Lung (tissue), 12 donors: ENCODE data around the gene METRNL. TPM values are rescaled to one million over a fixed set of nuclear protein-coding genes. Genes with fewer than 3 reads are reported as not detected.

ENCODE experiments used
- ATAC-seq: fragments of 200-7000 bp; cut with Tn5 transposase; one replicate; pipeline ENCODE4 v1.9.1; 2020; ENCODE audit warnings: moderate number of reproducible peaks; ENCODE audit not compliant: insufficient read depth, low FRiP score
- DNase-seq, 3 donors: peaks; one replicate each; pipeline ENCODE4 v3.0.0-alpha.2; 2013 to 2017
- H3K27ac ChIP-seq, 2 donors: one replicate each; pipeline ENCODE4 v1.5.1; 2013; ENCODE audit warnings: mild to moderate bottlenecking in 2 of 2, moderate library complexity in 2 of 2, control low read depth in 1 of 2, inconsistent platforms in 1 of 2, low read depth in 1 of 2, low read length in 1 of 2
- H3K27me3 ChIP-seq, 3 donors: one replicate each; pipeline ENCODE4 v1.5.1; 2013; ENCODE audit warnings: low read length in 2 of 3; ENCODE audit not compliant: control insufficient read depth in 3 of 3, insufficient read depth in 3 of 3
- H3K36me3 ChIP-seq, 4 donors: one replicate each; pipeline ENCODE4 v1.5.1; 2013; ENCODE audit warnings: low read length in 4 of 4, mild to moderate bottlenecking in 1 of 4, moderate library complexity in 1 of 4; ENCODE audit not compliant: control insufficient read depth in 4 of 4, insufficient read depth in 4 of 4
- H3K4me1 ChIP-seq, 5 donors: one replicate each; pipeline ENCODE4 v1.5.1; 2013; ENCODE audit warnings: low read length in 5 of 5, mild to moderate bottlenecking in 2 of 5, moderate library complexity in 1 of 5; ENCODE audit not compliant: control insufficient read depth in 5 of 5, insufficient read depth in 5 of 5
- H3K4me3 ChIP-seq: one replicate; pipeline ENCODE4 v1.5.1; 2013; ENCODE audit warnings: mild to moderate bottlenecking, control low read depth, moderate library complexity
- H3K9ac ChIP-seq, 2 donors: one replicate each; pipeline ENCODE4 v1.5.1; 2013; ENCODE audit warnings: low read length in 2 of 2, control low read depth in 1 of 2; ENCODE audit not compliant: insufficient read depth in 1 of 2
- H3K9me3 ChIP-seq, 4 donors: one replicate each; pipeline ENCODE4 v1.5.1; 2013; ENCODE audit warnings: low read length in 3 of 4, mild to moderate bottlenecking in 1 of 4, moderate library complexity in 1 of 4; ENCODE audit not compliant: control insufficient read depth in 4 of 4, insufficient read depth in 3 of 4
- CTCF ChIP-seq: IDR thresholded peaks from 2 replicates; pipeline ENCODE4 v1.5.1; 2012; ENCODE audit warnings: mild to moderate bottlenecking; ENCODE audit errors: control extremely low read depth, extremely low read depth
- WGBS, 2 donors: extraction: QIAGEN DNeasy Blood & Tissue Kit; methylation state at CpG; one replicate each; pipeline ENCODE4 v1.1.7; 2013; 5-methylcytosine and 5-hydroxymethylcytosine counted together
- polyA plus RNA-seq, 2 donors: library from polyadenylated mRNA; stranded (reverse); fragments of 200-250 nt; gene quantifications; one replicate each; pipeline ENCODE4 v1.2.1, GENCODE V29; 2013
- total RNA-seq, 2 donors: library from RNA; depleted of rRNA in 1 of 2; stranded (reverse); fragments of >200 nt in 1 of 2; gene quantifications; one replicate each; pipeline ENCODE4 v1.2.1, GENCODE V29; 2014 to 2021
- donor health status: control.
- donor health status: control.
- donor health status: Bipolar disorder and iron deficiency.
- donor health status: healthy.
- donor health status: DM: yes; HTN: yes; CAD: no.

The METRNL gene
- total and polyA plus RNA-seq, 4 donors = 48.2 to 181 (median 65.0) TPM

- no peak for TF ChIP-seq CTCF
- H3K4me1 ChIP-seq = peaks cover 0 to 26% (median 12%) of the 10 kb centered on the region in 5 donors
- ATAC-seq = peak; percentile 97
- no peaks in the 10 kb centered on the region for H3K27me3 ChIP-seq
- peak overlapping the region; percentile 89 to 91 for H3K27ac ChIP-seq
- H3K9ac ChIP-seq = peak overlapping the region in 1 of 2 donors; percentile 65
- H3K4me3 ChIP-seq = peak overlapping the region; percentile 55
- 1% methylated on average over 72 to 95 of the region's 95 CpGs for WGBS, 2 donors
- peak; percentile 98 to 99 (median 99) for DNase-seq
- H3K9me3 ChIP-seq = peaks cover 0 to 3% (median 0%) of the 10 kb centered on the region in 4 donors
- peaks cover 0 to 7% (median 4%) of the 10 kb centered on the region in 4 donors for H3K36me3 ChIP-seq
Measured at GRCh38 chr17:83051396-83052240, 27.8 kb upstream of the METRNL start.

GRCh38 chr17:83052241-83052564 is 27.2 kb upstream of the METRNL start:
- no peak for TF ChIP-seq CTCF
- peak overlapping the region; percentile 37 for H3K4me3 ChIP-seq
- H3K9ac ChIP-seq = peak overlapping the region in 1 of 2 donors; percentile 65
- DNase-seq (no peak), ATAC-seq (no peak)
- peak overlapping the region; percentile 87 to 89 for H3K27ac ChIP-seq
- no peaks in the 10 kb centered on the region for H3K9me3 ChIP-seq
- no peaks in the 10 kb centered on the region for H3K27me3 ChIP-seq
- 49 to 51% methylated on average over 9 to 12 of the region's 12 CpGs for WGBS, 2 donors
- peaks cover 0 to 2% (median 0%) of the 10 kb centered on the region in 4 donors for H3K36me3 ChIP-seq
- peaks cover 0 to 26% (median 11%) of the 10 kb centered on the region in 5 donors for H3K4me1 ChIP-seq

GRCh38 chr17:83053021-83053681 is 26.3 kb upstream of the METRNL start:
- Histone ChIP-seq H3K27me3 (no peaks in the 10 kb centered on the region), H3K4me1 (peaks cover 0 to 26% (median 11%) of the 10 kb centered on the region in 5 donors), H3K27ac (peak overlapping the region; percentile 36 to 83)

More at GRCh38 chr17:83053021-83053681, 26.3 kb upstream of the METRNL start:
- DNase-seq = peak; percentile 76 to 92 (median 88)
- Histone ChIP-seq H3K4me3 (no peak overlapping the region), H3K9me3 (no peaks in the 10 kb centered on the region), H3K9ac (no peak overlapping the region), H3K36me3 (peaks cover 0 to 2% (median 0%) of the 10 kb centered on the region in 4 donors)
- 78 to 90% methylated on average over 15 of the region's 15 CpGs for WGBS, 2 donors
- no peak for ATAC-seq
- TF ChIP-seq CTCF = no peak
